IMR-90 (cell line): ENCODE measurements around the gene SLC22A4.

ENCODE experiments used
- FOS ChIP-seq: fragments of 150-350 bp; IDR thresholded peaks from 2 replicates; pipeline ENCODE4 v1.6.1; 2016; ENCODE audit warnings: low read depth, low read length
- MAFK ChIP-seq: IDR thresholded peaks from 2 replicates; pipeline ENCODE4 v1.6.1; 2012; ENCODE audit warnings: low read depth, low read length, improper control_type of control experiment
- MXI1 ChIP-seq: IDR thresholded peaks from 2 replicates; pipeline ENCODE4 v1.6.1; 2012; ENCODE audit warnings: low read depth, mild to moderate bottlenecking, low read length, moderate library complexity, borderline replicate concordance
- RAD21 ChIP-seq: IDR thresholded peaks from 2 replicates; pipeline ENCODE4 v1.6.1; 2012; ENCODE audit warnings: low read length, improper control_type of control experiment
- TF ChIP-seq, protein P1 (sequence below): conservative IDR thresholded peaks from 2 replicates; pipeline ENCODE4 v1.5.1; 2012; ENCODE audit warnings: mild to moderate bottlenecking, low read depth, low read length, improper control_type of control experiment

DNA sequence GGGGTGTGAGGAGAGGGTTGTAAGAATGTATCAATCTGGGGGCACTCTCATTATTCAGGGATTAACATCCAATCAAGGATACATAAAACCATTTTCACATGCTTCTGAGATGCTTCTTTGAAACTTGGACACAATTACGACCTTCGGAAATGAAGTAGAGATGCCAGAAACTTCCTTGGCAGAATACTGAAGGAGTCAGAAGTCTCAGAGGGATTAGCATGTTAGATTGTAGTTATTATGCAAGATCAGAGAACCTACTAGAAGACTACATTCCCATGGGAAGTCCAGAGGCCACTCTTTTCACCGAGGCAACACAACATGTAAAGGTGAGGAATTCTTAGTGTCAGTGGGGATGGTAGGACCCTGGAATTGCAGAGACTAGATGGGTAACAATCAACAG, 5.1 kb upstream of the SLC22A4 start:
- TF ChIP-seq FOS (no peak), RAD21 (no peak), MXI1 (no peak), MAFK (no peak)
- TF ChIP-seq, protein P1, sequence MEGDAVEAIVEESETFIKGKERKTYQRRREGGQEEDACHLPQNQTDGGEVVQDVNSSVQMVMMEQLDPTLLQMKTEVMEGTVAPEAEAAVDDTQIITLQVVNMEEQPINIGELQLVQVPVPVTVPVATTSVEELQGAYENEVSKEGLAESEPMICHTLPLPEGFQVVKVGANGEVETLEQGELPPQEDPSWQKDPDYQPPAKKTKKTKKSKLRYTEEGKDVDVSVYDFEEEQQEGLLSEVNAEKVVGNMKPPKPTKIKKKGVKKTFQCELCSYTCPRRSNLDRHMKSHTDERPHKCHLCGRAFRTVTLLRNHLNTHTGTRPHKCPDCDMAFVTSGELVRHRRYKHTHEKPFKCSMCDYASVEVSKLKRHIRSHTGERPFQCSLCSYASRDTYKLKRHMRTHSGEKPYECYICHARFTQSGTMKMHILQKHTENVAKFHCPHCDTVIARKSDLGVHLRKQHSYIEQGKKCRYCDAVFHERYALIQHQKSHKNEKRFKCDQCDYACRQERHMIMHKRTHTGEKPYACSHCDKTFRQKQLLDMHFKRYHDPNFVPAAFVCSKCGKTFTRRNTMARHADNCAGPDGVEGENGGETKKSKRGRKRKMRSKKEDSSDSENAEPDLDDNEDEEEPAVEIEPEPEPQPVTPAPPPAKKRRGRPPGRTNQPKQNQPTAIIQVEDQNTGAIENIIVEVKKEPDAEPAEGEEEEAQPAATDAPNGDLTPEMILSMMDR: no peak
